Transverse colon (tissue), 4 donors: ENCODE results near the gene CIT. TPM values are rescaled to one million over a fixed set of nuclear protein-coding genes. Genes with fewer than 3 reads are reported as not detected.

Experiments
- DNase-seq: peaks from one replicate; pipeline ENCODE4 v3.0.0-alpha.2; 2019
- H3K27ac ChIP-seq, 4 donors: fragments of 200-600 bp; sonication (generic); 2 replicates each; pipeline ENCODE4 v1.5.1; 2016 to 2018; ENCODE audit warnings: inconsistent platforms in 4 of 4
- H3K27me3 ChIP-seq: fragments of 200-600 bp; sonication (generic); 2 replicates; pipeline ENCODE4 v1.5.1; 2017; ENCODE audit warnings: inconsistent platforms
- H3K36me3 ChIP-seq, 4 donors: fragments of 200-600 bp; sonication (generic); 2 replicates each; pipeline ENCODE4 v1.5.1; 2017 to 2019; ENCODE audit warnings: inconsistent platforms in 4 of 4
- H3K4me1 ChIP-seq, 4 donors: fragments of 200-600 bp; sonication (generic); 2 replicates each; pipeline ENCODE4 v1.5.1; 2017 to 2020; ENCODE audit warnings: inconsistent platforms in 4 of 4
- H3K4me3 ChIP-seq, 4 donors: fragments of 200-600 bp; sonication (generic); 1 replicate in 1 of 4; 2 replicates in 3 of 4; pipeline versions ENCODE4 v1.5.1 to v1.6.1; 2017 to 2019; ENCODE audit warnings: inconsistent platforms in 4 of 4
- H3K9me3 ChIP-seq, 2 donors: fragments of 200-600 bp; sonication (generic); 2 replicates each; pipeline ENCODE4 v1.5.1; 2017 to 2019; ENCODE audit warnings: inconsistent platforms in 2 of 2
- EP300 ChIP-seq: sonication (generic); formaldehyde crosslinking; IDR thresholded peaks from one replicate; pipeline ENCODE4 v1.6.1; 2017; ENCODE audit warnings: antibody characterized with exemption, low read depth
- POLR2A ChIP-seq: fragments of 450-650 bp; IDR thresholded peaks from one replicate; pipeline ENCODE4 v1.6.1; 2016; ENCODE audit warnings: antibody characterized with exemption, mild to moderate bottlenecking, moderate library complexity
- POLR2AphosphoS5 ChIP-seq, 3 donors: sonication (generic); formaldehyde crosslinking; IDR thresholded peaks; one replicate each; pipeline ENCODE4 v1.6.1; 2016; ENCODE audit warnings: antibody characterized with exemption in 3 of 3
- WGBS, 2 donors: methylation state at CpG; one replicate each; pipeline ENCODE4 v1.1.5; 2018; ENCODE audit warnings: low coverage in 1 of 2; 5-methylcytosine and 5-hydroxymethylcytosine counted together
- in situ Hi-C, 4 donors: fragments of 200-750 bp; cut with MboI; loops; one replicate each; pipeline versions ENCODE4 v1.15.0 to v1.15.1; 2017; ENCODE audit warnings: low sequenced_read_pairs in 3 of 4, low pct_ligation_motif_present in 1 of 4, low pct_unique_long_range_greater_than_20kb in 1 of 4
- intact Hi-C: fragments of 100-400 bp; cut with DNase I; formaldehyde crosslinking; loops from one replicate; pipeline ENCODE4 v1.15.1; 2023; ENCODE audit warnings: low total_unique reads
- total RNA-seq, 4 donors: library from RNA; depleted of rRNA; stranded (reverse); fragments of >200 nt; gene quantifications; one replicate each; pipeline ENCODE4 v1.1.0, GENCODE V29; 2016
- TF ChIP-seq, protein P1 (sequence below), 5 experiments: fragments of 200-600 bp in 3 of 5; fragments of 450-650 bp in 2 of 5; sonication (generic) in 3 of 5; IDR thresholded peaks; 1 replicate in 2 of 5; 2 replicates in 3 of 5; pipeline ENCODE4 v1.5.1; 2016 to 2017; ENCODE audit warnings: antibody characterized with exemption in 5 of 5, inconsistent platforms in 3 of 5, mild to moderate bottlenecking in 2 of 5, moderate library complexity in 1 of 5

The CIT gene
- total RNA-seq, 4 donors from 2014 or later = 1.1 to 51.1 (median 7.1) TPM

DNA sequence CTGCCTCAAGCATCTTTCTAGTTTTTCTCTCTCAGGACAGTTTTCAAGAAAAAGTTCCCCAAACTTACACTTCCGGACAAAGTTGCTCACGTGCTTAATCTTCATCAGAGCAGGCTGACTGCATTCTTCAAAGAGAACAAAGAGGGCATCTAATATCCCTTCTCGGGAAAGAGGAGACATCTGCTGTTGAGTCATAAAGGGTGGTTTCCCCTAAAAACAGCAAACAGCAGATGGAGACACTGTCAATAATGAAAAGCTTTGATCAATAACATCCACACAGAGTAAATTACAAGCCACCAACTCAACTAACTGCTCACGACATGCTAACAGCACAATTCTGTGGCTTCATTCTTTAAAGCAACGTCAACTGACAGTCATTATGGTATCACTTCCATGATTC is 8.1 kb downstream of the CIT start:
- intact Hi-C loops (no loop called here), in situ Hi-C loops (no loop called here)
- WGBS, 2 donors = 72 to 90% methylated on average over 3 to 5 of the region's 5 CpGs
- no peak overlapping the region for H3K27ac ChIP-seq
- no peak overlapping the region for H3K4me3 ChIP-seq
- no peaks in the 10 kb centered on the region for H3K9me3 ChIP-seq
- H3K36me3 ChIP-seq = no peaks in the 10 kb centered on the region
- DNase-seq = no peak
- no peaks in the 10 kb centered on the region for H3K27me3 ChIP-seq
- no peaks in the 10 kb centered on the region for H3K4me1 ChIP-seq
- TF ChIP-seq, protein P1, sequence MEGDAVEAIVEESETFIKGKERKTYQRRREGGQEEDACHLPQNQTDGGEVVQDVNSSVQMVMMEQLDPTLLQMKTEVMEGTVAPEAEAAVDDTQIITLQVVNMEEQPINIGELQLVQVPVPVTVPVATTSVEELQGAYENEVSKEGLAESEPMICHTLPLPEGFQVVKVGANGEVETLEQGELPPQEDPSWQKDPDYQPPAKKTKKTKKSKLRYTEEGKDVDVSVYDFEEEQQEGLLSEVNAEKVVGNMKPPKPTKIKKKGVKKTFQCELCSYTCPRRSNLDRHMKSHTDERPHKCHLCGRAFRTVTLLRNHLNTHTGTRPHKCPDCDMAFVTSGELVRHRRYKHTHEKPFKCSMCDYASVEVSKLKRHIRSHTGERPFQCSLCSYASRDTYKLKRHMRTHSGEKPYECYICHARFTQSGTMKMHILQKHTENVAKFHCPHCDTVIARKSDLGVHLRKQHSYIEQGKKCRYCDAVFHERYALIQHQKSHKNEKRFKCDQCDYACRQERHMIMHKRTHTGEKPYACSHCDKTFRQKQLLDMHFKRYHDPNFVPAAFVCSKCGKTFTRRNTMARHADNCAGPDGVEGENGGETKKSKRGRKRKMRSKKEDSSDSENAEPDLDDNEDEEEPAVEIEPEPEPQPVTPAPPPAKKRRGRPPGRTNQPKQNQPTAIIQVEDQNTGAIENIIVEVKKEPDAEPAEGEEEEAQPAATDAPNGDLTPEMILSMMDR (IDR thresholded peaks at IDR 0.05) = no peak
- TF ChIP-seq POLR2AphosphoS5 (IDR thresholded peaks at IDR 0.05) = no peak
- no peak for TF ChIP-seq EP300
- TF ChIP-seq POLR2A = no peak

DNA sequence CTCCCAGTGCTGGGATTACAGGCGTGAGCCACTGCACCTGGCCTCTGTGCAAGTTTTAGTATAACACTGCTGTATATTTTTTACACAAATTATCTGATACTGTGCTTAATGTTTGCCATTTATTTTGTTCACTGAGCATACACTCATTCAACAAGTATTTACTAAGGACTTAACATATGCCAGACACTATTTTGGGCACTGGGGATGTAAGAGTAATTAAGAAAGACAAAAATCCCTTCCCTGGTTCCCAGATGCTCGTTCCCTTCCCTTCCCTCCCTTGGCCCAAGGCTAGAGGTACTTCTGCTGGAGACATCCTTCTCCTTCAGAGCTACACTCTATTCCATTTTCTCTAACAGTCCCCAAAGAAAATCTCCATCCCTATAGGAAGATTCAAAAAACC is 12.5 kb downstream of the CIT start:
- intact Hi-C loops (no loop called here), in situ Hi-C loops (no loop called here)
- H3K27ac ChIP-seq = no peak overlapping the region
- TF ChIP-seq POLR2A = no peak
- no peak for TF ChIP-seq EP300
- TF ChIP-seq POLR2AphosphoS5 (IDR thresholded peaks at IDR 0.05) = no peak
- TF ChIP-seq, protein P1 (IDR thresholded peaks at IDR 0.05) = no peak
- H3K36me3 ChIP-seq = no peaks in the 10 kb centered on the region
- no peaks in the 10 kb centered on the region for H3K27me3 ChIP-seq
- H3K9me3 ChIP-seq = no peaks in the 10 kb centered on the region
- no peak for DNase-seq
- H3K4me3 ChIP-seq = no peak overlapping the region
- WGBS, 2 donors = 92 to 100% methylated on average over 1 to 2 of the region's 2 CpGs
- H3K4me1 ChIP-seq = no peaks in the 10 kb centered on the region

DNA sequence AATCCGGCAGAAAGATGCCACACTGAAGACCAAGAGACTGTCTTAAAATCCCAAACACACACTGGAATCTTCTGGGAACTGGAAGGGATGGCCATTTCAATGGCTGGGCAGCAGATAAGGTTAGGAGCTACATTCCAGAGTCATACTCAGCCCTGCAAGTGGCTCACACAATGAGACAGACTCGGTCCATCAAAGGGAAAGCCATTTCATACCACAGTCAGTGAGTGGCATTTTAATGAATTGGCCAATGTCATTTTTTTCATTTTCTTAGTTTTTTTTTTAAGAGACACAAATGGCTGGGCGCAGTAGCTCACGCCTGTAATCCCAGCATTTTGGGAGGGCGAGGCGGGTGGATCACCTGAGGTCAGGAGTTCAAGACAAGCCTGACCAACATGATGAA is 17.9 kb downstream of the CIT start:
- TF ChIP-seq POLR2A (no peak), POLR2AphosphoS5 (IDR thresholded peaks at IDR 0.05) (no peak), EP300 (no peak)
- TF ChIP-seq, protein P1 (IDR thresholded peaks at IDR 0.05) = no peak
- intact Hi-C loops = no loop called here
- Histone ChIP-seq H3K27me3 (no peaks in the 10 kb centered on the region), H3K4me3 (no peak overlapping the region), H3K36me3 (no peaks in the 10 kb centered on the region), H3K27ac (no peak overlapping the region), H3K9me3 (no peaks in the 10 kb centered on the region), H3K4me1 (no peaks in the 10 kb centered on the region)
- in situ Hi-C loops = no loop called here
- WGBS, 2 donors = 97% methylated on average over 5 to 6 of the region's 6 CpGs
- no peak for DNase-seq

DNA sequence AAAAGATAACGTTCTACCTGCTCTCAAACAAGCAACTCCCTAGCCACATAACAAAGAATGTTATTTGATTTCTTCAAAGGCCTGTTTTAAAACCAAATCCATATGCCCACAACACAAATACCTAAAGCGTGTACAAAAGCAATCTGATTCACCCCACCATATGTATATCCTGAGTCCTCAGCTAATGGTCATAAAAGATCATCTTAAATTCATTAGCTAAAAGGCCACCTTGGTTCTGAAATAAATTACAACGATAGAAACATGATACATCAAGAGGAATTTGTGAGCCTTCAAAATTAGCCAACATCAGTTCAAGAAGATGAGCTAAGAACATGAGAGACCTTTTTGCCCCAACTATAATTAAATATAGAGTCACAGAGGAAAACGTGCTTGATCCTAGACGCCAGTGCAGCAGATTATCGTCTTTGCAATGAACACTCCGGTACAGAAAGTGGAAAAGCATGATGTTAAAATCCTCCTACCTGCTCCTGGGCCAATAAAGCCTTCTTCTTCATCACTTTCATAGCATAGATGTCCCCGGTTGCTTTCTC is 20.0 kb downstream of the CIT start:
- WGBS, 2 donors = 91 to 94% methylated on average over 6 to 8 of the region's 8 CpGs
- no peaks in the 10 kb centered on the region for H3K27me3 ChIP-seq
- H3K27ac ChIP-seq = no peak overlapping the region
- no peak overlapping the region for H3K4me3 ChIP-seq
- no peaks in the 10 kb centered on the region for H3K4me1 ChIP-seq
- H3K9me3 ChIP-seq = no peaks in the 10 kb centered on the region
- no peak for TF ChIP-seq POLR2A
- TF ChIP-seq EP300 = no peak
- TF ChIP-seq, protein P1 (IDR thresholded peaks at IDR 0.05) = no peak
- no peak for TF ChIP-seq POLR2AphosphoS5 (IDR thresholded peaks at IDR 0.05)
- intact Hi-C loops = no loop called here
- no peak for DNase-seq
- H3K36me3 ChIP-seq = no peaks in the 10 kb centered on the region
- in situ Hi-C loops = no loop called here
